HepG2 (cell line): ENCODE measurements around the gene RIT2. TPM values are rescaled to one million over a fixed set of nuclear protein-coding genes. Genes with fewer than 3 reads are reported as not detected.

Source experiments
- ATAC-seq: fragments of 200-7000 bp; cut with Tn5 transposase; 3 replicates; pipeline ENCODE4 v1.9.1; 2020; ENCODE audit warnings: mild to moderate bottlenecking, moderate library complexity
- BruUV-seq: library from RNA; stranded (reverse); fragments of 400-500 nt; replicated peaks from 2 replicates; lab custom pipeline; 2021; lab: Mats Ljungman, UMichigan
- CTCF ChIA-PET: fragments of 300-600 bp; formaldehyde crosslinking; extraction: SDS; loops from one replicate; lab custom pipeline; 2021; ENCODE audit warnings: low total read pairs, inconsistent platforms, low intra/inter-chr PET ratio; lab: Yijun Ruan, JAX
- POLR2A ChIA-PET: fragments of 350-600 bp; sonication (Branson Sonifier 250); formaldehyde crosslinking; loops from one replicate; lab custom pipeline; 2020; ENCODE audit warnings: antibody characterized with exemption, inconsistent platforms; lab: Yijun Ruan, JAX
- DNase-seq: peaks from one replicate; pipeline ENCODE4 v3.0.0-alpha.2; 2015; ENCODE audit warnings: low spot score
- FAIRE-seq: peaks from 3 replicates; lab custom pipeline; 2011; peaks lifted over from hg19 to GRCh38; lab: Jason Lieb, UNC
- H2AFZ ChIP-seq: one replicate; pipeline ENCODE4 v1.6.1; 2011; ENCODE audit warnings: low read length, inconsistent platforms
- H3K27ac ChIP-seq: fragments of 300-600 bp; 3 replicates; pipeline ENCODE4 v1.8.0; 2011; ENCODE audit warnings: mixed run types, mild to moderate bottlenecking, mixed read lengths, low read length, inconsistent platforms; ENCODE audit not compliant: insufficient read depth; ENCODE audit errors: extremely low read length
- H3K27me3 ChIP-seq, 2 experiments: fragments of 200-600 bp in 1 of 2; 2 replicates in 1 of 2; 3 replicates in 1 of 2; pipeline versions ENCODE4 v1.6.0 to v1.8.0; 2011; ENCODE audit warnings: low read length in 2 of 2, mild to moderate bottlenecking in 2 of 2, moderate library complexity in 2 of 2, inconsistent platforms in 1 of 2; ENCODE audit not compliant: insufficient read depth in 2 of 2, control insufficient read depth in 1 of 2
- H3K36me3 ChIP-seq, 2 experiments: fragments of 200-600 bp in 1 of 2; replicated peaks in 1 of 2; 2 replicates in 1 of 2; 3 replicates in 1 of 2; pipeline versions ENCODE4 v1.5.1 to v1.8.0; 2011; ENCODE audit warnings: low read length in 2 of 2, inconsistent platforms in 1 of 2; ENCODE audit not compliant: insufficient read depth in 2 of 2, control insufficient read depth in 1 of 2
- H3K4me1 ChIP-seq: 2 replicates; pipeline ENCODE4 v1.5.1; 2012; ENCODE audit warnings: low read length, inconsistent platforms; ENCODE audit not compliant: insufficient read depth
- H3K4me2 ChIP-seq: 2 replicates; pipeline ENCODE4 v1.6.0; 2011; ENCODE audit warnings: low read depth, low read length, inconsistent platforms
- H3K4me3 ChIP-seq, 3 experiments: fragments of 200-600 bp in 1 of 3; sonication (generic), shearing (Covaris generic) in 1 of 3; replicated peaks in 1 of 3; 2 replicates each; pipeline ENCODE4 v1.5.1; 2011 to 2016; ENCODE audit warnings: low read length in 3 of 3, inconsistent platforms in 2 of 3, low read depth in 2 of 3, mild to moderate bottlenecking in 2 of 3, control low read depth in 1 of 3, mixed read lengths in 1 of 3; ENCODE audit not compliant: insufficient read depth in 1 of 3
- H3K79me2 ChIP-seq: one replicate; pipeline ENCODE4 v1.6.1; 2011; ENCODE audit warnings: low read length, inconsistent platforms; ENCODE audit not compliant: insufficient read depth
- H3K9ac ChIP-seq: 2 replicates; pipeline ENCODE4 v1.6.0; 2011; ENCODE audit warnings: mild to moderate bottlenecking, low read depth, low read length, inconsistent platforms; ENCODE audit not compliant: insufficient read depth
- H3K9me3 ChIP-seq: 2 replicates; pipeline ENCODE4 v1.5.1; 2012; ENCODE audit warnings: mild to moderate bottlenecking, low read length
- H4K20me1 ChIP-seq: 2 replicates; pipeline ENCODE4 v1.6.0; 2011; ENCODE audit warnings: inconsistent platforms, mild to moderate bottlenecking, low read length, moderate library complexity; ENCODE audit not compliant: insufficient read depth
- BATF2 ChIP-seq: sonication (generic); formaldehyde crosslinking; IDR thresholded peaks from 2 replicates; pipeline ENCODE4 v1.8.0; 2022; ENCODE audit warnings: mild to moderate bottlenecking, missing genetic modification reagents, moderate library complexity
- JARID2 ChIP-seq: sonication (generic); formaldehyde crosslinking; IDR thresholded peaks from 2 replicates; pipeline ENCODE4 v1.8.1; 2023; ENCODE audit warnings: missing genetic modification reagents, inconsistent platforms; ENCODE audit not compliant: insufficient replicate concordance
- MYC ChIP-seq: sonication (generic); formaldehyde crosslinking; IDR thresholded peaks from 2 replicates; pipeline ENCODE4 v1.9.0; 2021; ENCODE audit warnings: missing genetic modification reagents, borderline replicate concordance
- MYNN ChIP-seq: sonication (generic); formaldehyde crosslinking; IDR thresholded peaks from 2 replicates; pipeline ENCODE4 v1.4.0; 2020; ENCODE audit warnings: mild to moderate bottlenecking, low read depth, missing genetic modification reagents
- RFX5 ChIP-seq: IDR thresholded peaks from 2 replicates; pipeline ENCODE4 v1.6.1; 2011; ENCODE audit warnings: low read depth, low read length, improper control_type of control experiment
- ZFP36L1 ChIP-seq: sonication (generic); formaldehyde crosslinking; IDR thresholded peaks from 2 replicates; pipeline ENCODE4 v1.8.0; 2022; ENCODE audit warnings: mild to moderate bottlenecking, missing genetic modification reagents, moderate library complexity
- ZNF282 ChIP-seq: fragments of 450-650 bp; IDR thresholded peaks from 2 replicates; pipeline ENCODE4 v1.6.1; 2018; ENCODE audit not compliant: partially characterized antibody
- ZNF407 ChIP-seq: sonication (generic); formaldehyde crosslinking; IDR thresholded peaks from one replicate; pipeline ENCODE4 v1.5.1; 2020; ENCODE audit warnings: mild to moderate bottlenecking, missing genetic modification reagents; ENCODE audit errors: not compliant biosample characterization
- ZNF501 ChIP-seq: sonication (generic); formaldehyde crosslinking; IDR thresholded peaks from 2 replicates; pipeline ENCODE4 v1.5.1; 2020; ENCODE audit warnings: mild to moderate bottlenecking, moderate library complexity, missing genetic modification reagents
- ZNF512B ChIP-seq: sonication (generic); formaldehyde crosslinking; IDR thresholded peaks from 2 replicates; pipeline ENCODE4 v1.5.1; 2020; ENCODE audit warnings: missing genetic modification reagents, mild to moderate bottlenecking, borderline replicate concordance
- ZNF569 ChIP-seq: sonication (generic); formaldehyde crosslinking; IDR thresholded peaks from 2 replicates; pipeline ENCODE4 v1.5.0; 2020; ENCODE audit warnings: mild to moderate bottlenecking, missing genetic modification reagents, moderate library complexity, borderline replicate concordance
- ZNF598 ChIP-seq: sonication (generic); formaldehyde crosslinking; IDR thresholded peaks from 2 replicates; pipeline ENCODE4 v1.5.1; 2020; ENCODE audit warnings: mild to moderate bottlenecking, missing genetic modification reagents, borderline replicate concordance
- ZNF703 ChIP-seq: sonication (generic); formaldehyde crosslinking; IDR thresholded peaks from 2 replicates; pipeline ENCODE4 v1.5.1; 2020; ENCODE audit warnings: missing genetic modification reagents, mild to moderate bottlenecking, moderate library complexity, borderline replicate concordance
- WGBS: methylation state at CpG from one replicate; pipeline ENCODE4 v1.1.6; 2017; ENCODE audit warnings: low lambda C conversion rate; 5-methylcytosine and 5-hydroxymethylcytosine counted together
- in situ Hi-C: cut with HindIII; loops from 2 replicates; pipeline ENCODE4 v1.10.0; 2017; ENCODE audit warnings: low pct_unique_long_range_greater_than_20kb; ENCODE audit not compliant: extremely low pct_ligation_motif_present
- intact Hi-C: fragments of 100-400 bp; cut with micrococcal nuclease; formaldehyde crosslinking; loops from one replicate; pipeline ENCODE4 v1.10.0; 2022; ENCODE audit not compliant: unreplicated experiment
- polyA plus RNA-seq, 8 experiments: library from polyadenylated mRNA; depleted of rRNA in 3 of 8; stranded (reverse) in 7 of 8; unstranded in 1 of 8; fragments of >200 nt; fragmentation: Illumina TruSeq in 4 of 8; extraction: Trizol in 4 of 8; gene quantifications; 2 replicates each; pipeline versions ENCODE4 v1.2.1 to v1.2.3, GENCODE V29; 2011 to 2016; ENCODE audit warnings: low read depth in 4 of 8, missing spikeins in 1 of 8, mixed read lengths in 1 of 8; ENCODE audit not compliant: insufficient read depth in 1 of 8
- total RNA-seq, 5 experiments: library from RNA; depleted of rRNA; stranded (reverse); fragments of >200 nt; fragmentation: Illumina TruSeq; extraction: Trizol; gene quantifications; 2 replicates each; pipeline ENCODE4 v1.2.3, GENCODE V29; 2016; ENCODE audit warnings: low read depth in 1 of 5

The RIT2 gene
- total and polyA plus RNA-seq, 2 of the 13 experiments (the other 11 are each of a cell fraction or from before 2014, with no cell fraction given): not detected

GRCh38 chr18:42854558-42854957 lies 260.9 kb downstream of the RIT2 start:
- in situ Hi-C loops: no loop called here
- TF ChIP-seq ZNF512B (CRISPR knock-in tag) (no peak), ZNF569 (no peak), MYC (no peak), JARID2 (CRISPR knock-in tag) (no peak), RFX5 (no peak), MYNN (no peak), ZNF501 (CRISPR knock-in tag) (no peak), ZNF703 (CRISPR knock-in tag) (no peak), ZNF407 (CRISPR knock-in tag) (no peak), ZFP36L1 (CRISPR knock-in tag) (no peak), ZNF598 (CRISPR knock-in tag) (no peak), ZNF282 (no peak), BATF2 (no peak)

More at GRCh38 chr18:42854558-42854957, 260.9 kb downstream of the RIT2 start:
- H3K4me1 ChIP-seq: no peaks in the 10 kb centered on the region
- intact Hi-C loops: no loop called here
- H3K27me3 ChIP-seq: no peaks in the 10 kb centered on the region
- FAIRE-seq: no peak
- H4K20me1 ChIP-seq: no peaks in the 10 kb centered on the region
- H3K9me3 ChIP-seq: no peaks in the 10 kb centered on the region
- POLR2A ChIA-PET: no interaction called here
- H3K9ac ChIP-seq: no peak overlapping the region
- H3K4me3 ChIP-seq: no peak overlapping the region
- BruUV-seq: no TSS peak
- no peak for ATAC-seq
- WGBS: 0% methylated on average over 2 of the region's 2 CpGs
- CTCF ChIA-PET: no interaction called here
- H3K36me3 ChIP-seq: no peaks in the 10 kb centered on the region
- H2AFZ ChIP-seq: no peak overlapping the region
- H3K4me2 ChIP-seq: no peak overlapping the region
- no peak overlapping the region for H3K27ac ChIP-seq
- H3K79me2 ChIP-seq: no peaks in the 10 kb centered on the region
- no peak for DNase-seq
